Stimulated activated CD8-positive, alpha-beta memory T cell treated with anti-CD3 and anti-CD28 coated beads, Interleukin-12 subunit alpha, Interleukin-12 subunit beta, amount 100 ng/mL, for 1 hour (primary cell): ENCODE data around the gene TMED1.

ENCODE experiments used
- DNase-seq: peaks from one replicate; pipeline ENCODE4 v3.0.0-alpha.2; 2020; ENCODE audit warnings: low read depth

TMED1 gene

GRCh38 chr19:10809651-10810285, 26.2 kb downstream of the TMED1 start:
- DNase-seq = no peak

GRCh38 chr19:10808937-10809649, 26.9 kb downstream of the TMED1 start:
- DNase-seq = no peak

- DNase-seq = no peak
These were observed 30.2 kb downstream of the TMED1 start for GRCh38 chr19:10805758-10806247.

GRCh38 chr19:10805065-10805757, 30.8 kb downstream of the TMED1 start:
- DNase-seq = no peak

GRCh38 chr19:10803252-10803651, 32.8 kb downstream of the TMED1 start:
- no peak for DNase-seq

GRCh38 chr19:10802479-10802878, 33.5 kb downstream of the TMED1 start:
- DNase-seq = no peak

- DNase-seq = no peak
These were observed 35.5 kb downstream of the TMED1 start for GRCh38 chr19:10800488-10800887.

- DNase-seq = peak; percentile 72
These were observed 38.3 kb downstream of the TMED1 start for GRCh38 chr19:10797541-10798256.

- DNase-seq = peak; percentile 41
These were observed 38.9 kb downstream of the TMED1 start for GRCh38 chr19:10797078-10797477.

- no peak for DNase-seq
These were observed 39.4 kb downstream of the TMED1 start for GRCh38 chr19:10796653-10797052.

GRCh38 chr19:10789866-10790265, 46.1 kb downstream of the TMED1 start:
- no peak for DNase-seq

GRCh38 chr19:10788146-10788545, 47.9 kb downstream of the TMED1 start:
- no peak for DNase-seq

GRCh38 chr19:10784257-10784656, 51.8 kb downstream of the TMED1 start:
- no peak for DNase-seq

GRCh38 chr19:10782795-10783194, 53.2 kb downstream of the TMED1 start:
- DNase-seq = no peak
